OCI-LY3 (cell line): ENCODE results near the gene LTBP4.
A peak's percentile ranks its signal among the peaks of the same experiment; 100 is the strongest.

Experiments
- H2AFZ ChIP-seq: fragments of 200-600, 300-600 bp; shearing (Covaris generic); 2 replicates; pipeline ENCODE4 v1.6.0; 2014; ENCODE audit warnings: antibody characterized with exemption, low read depth, low read length
- H3K27ac ChIP-seq: fragments of 200-600, 300-600 bp; sonication (generic); 2 replicates; pipeline ENCODE4 v1.5.1; 2014; ENCODE audit warnings: mild to moderate bottlenecking, low read length, moderate library complexity, mixed read lengths
- H3K27me3 ChIP-seq: fragments of 200-600, 300-600 bp; sonication (generic); 2 replicates; pipeline ENCODE4 v1.6.1; 2014; ENCODE audit warnings: low read depth, low read length, mixed read lengths
- H3K36me3 ChIP-seq: fragments of 200-600, 300-600 bp; sonication (generic); replicated peaks from 2 replicates; pipeline ENCODE3; 2014; ENCODE audit warnings: low read depth, low read length, mixed read lengths
- H3K4me1 ChIP-seq: fragments of 300-600, 200-600 bp; sonication (generic); 2 replicates; pipeline ENCODE4 v1.6.1; 2014; ENCODE audit warnings: low read length, mixed read lengths
- H3K4me2 ChIP-seq: fragments of 200-600, 300-600 bp; sonication (generic); 2 replicates; pipeline ENCODE4 v1.6.1; 2014; ENCODE audit warnings: low read length, mixed read lengths
- H3K4me3 ChIP-seq: fragments of 300-600, 200-600 bp; sonication (generic); 2 replicates; pipeline ENCODE4 v1.5.1; 2014; ENCODE audit warnings: antibody characterized with exemption, mild to moderate bottlenecking, low read length, moderate library complexity
- H3K79me2 ChIP-seq: fragments of 300-600, 200-600 bp; shearing (Covaris generic); 2 replicates; pipeline ENCODE4 v1.6.1; 2014; ENCODE audit warnings: mild to moderate bottlenecking, low read length, mixed read lengths
- H3K9ac ChIP-seq: fragments of 300-600, 200-600 bp; shearing (Covaris generic); 2 replicates; pipeline ENCODE4 v1.6.0; 2014; ENCODE audit warnings: mild to moderate bottlenecking, low read length, moderate library complexity
- H3K9me3 ChIP-seq: fragments of 200-600, 300-600 bp; shearing (Covaris generic); 2 replicates; pipeline ENCODE4 v1.6.1; 2014; ENCODE audit warnings: low read length, mixed read lengths; ENCODE audit not compliant: insufficient read depth
- H4K20me1 ChIP-seq: fragments of 200-600, 300-600 bp; sonication (generic); 2 replicates; pipeline ENCODE4 v1.6.1; 2016; ENCODE audit warnings: low read length, mixed read lengths; ENCODE audit not compliant: insufficient read depth
- EZH2phosphoT487 ChIP-seq: fragments of 200-600 bp; shearing (Covaris generic); IDR thresholded peaks from 2 replicates; pipeline ENCODE4 v1.6.1; 2018; ENCODE audit warnings: antibody characterized with exemption, mixed run types, low read depth
- TF ChIP-seq, protein P1 (sequence below): fragments of 200-600, 300-600 bp; sonication (generic); IDR thresholded peaks from 2 replicates; pipeline ENCODE4 v1.5.1; 2014; ENCODE audit warnings: antibody characterized with exemption, low read length, low read depth

The LTBP4 gene

DNA sequence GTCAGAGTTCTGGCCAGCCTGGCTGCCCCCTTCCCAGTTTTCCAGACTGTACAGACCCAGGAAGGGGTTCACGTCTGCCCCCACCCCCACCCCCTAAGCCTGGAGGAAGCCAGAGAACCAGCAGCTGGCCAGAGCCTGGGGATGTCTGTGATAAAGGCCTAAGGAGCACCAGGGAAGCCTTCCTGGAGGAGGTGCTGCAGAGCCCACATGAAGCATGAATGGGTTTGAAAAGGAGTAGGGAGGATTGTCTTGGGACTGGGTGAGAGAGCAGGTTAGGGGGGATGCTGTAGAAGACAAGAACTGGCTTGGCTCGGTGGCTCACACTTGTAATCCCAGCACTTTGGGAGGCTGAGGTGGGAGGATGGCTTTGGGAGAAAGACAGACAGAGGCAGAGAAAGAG, 18.7 kb upstream of the LTBP4 start:
- Histone ChIP-seq H3K4me2 (no peak overlapping the region), H4K20me1 (no peaks in the 10 kb centered on the region), H3K4me3 (no peak overlapping the region), H3K4me1 (peaks cover 3% of the 10 kb centered on the region), H3K27me3 (no peaks in the 10 kb centered on the region), H3K9me3 (no peaks in the 10 kb centered on the region), H3K27ac (no peak overlapping the region), H2AFZ (no peak overlapping the region), H3K9ac (no peak overlapping the region), H3K36me3 (peaks cover 27% of the 10 kb centered on the region), H3K79me2 (peaks cover 6% of the 10 kb centered on the region)
- TF ChIP-seq, protein P1, sequence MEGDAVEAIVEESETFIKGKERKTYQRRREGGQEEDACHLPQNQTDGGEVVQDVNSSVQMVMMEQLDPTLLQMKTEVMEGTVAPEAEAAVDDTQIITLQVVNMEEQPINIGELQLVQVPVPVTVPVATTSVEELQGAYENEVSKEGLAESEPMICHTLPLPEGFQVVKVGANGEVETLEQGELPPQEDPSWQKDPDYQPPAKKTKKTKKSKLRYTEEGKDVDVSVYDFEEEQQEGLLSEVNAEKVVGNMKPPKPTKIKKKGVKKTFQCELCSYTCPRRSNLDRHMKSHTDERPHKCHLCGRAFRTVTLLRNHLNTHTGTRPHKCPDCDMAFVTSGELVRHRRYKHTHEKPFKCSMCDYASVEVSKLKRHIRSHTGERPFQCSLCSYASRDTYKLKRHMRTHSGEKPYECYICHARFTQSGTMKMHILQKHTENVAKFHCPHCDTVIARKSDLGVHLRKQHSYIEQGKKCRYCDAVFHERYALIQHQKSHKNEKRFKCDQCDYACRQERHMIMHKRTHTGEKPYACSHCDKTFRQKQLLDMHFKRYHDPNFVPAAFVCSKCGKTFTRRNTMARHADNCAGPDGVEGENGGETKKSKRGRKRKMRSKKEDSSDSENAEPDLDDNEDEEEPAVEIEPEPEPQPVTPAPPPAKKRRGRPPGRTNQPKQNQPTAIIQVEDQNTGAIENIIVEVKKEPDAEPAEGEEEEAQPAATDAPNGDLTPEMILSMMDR, result no peak
- no peak for TF ChIP-seq EZH2phosphoT487

DNA sequence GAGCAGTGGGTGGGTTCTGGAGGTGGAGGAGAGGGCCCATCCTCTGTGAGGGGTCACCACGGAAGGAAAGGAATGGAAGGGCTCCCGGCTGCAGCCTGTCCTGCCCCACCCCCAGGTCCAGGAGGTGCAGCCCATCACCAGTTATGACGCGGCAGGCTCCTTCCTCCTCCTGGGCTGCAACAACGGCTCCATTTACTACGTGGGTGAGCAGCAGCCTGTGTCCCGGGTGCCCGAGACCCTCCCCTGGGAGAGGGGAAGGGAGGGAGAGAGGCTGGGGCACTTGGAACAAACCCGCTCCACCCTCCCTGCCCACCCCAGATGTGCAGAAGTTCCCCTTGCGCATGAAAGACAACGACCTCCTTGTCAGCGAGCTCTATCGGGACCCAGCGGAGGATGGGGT, 17.9 kb upstream of the LTBP4 start:
- H3K4me1 ChIP-seq, result no peaks in the 10 kb centered on the region
- H3K4me2 ChIP-seq, result no peak overlapping the region

DNA sequence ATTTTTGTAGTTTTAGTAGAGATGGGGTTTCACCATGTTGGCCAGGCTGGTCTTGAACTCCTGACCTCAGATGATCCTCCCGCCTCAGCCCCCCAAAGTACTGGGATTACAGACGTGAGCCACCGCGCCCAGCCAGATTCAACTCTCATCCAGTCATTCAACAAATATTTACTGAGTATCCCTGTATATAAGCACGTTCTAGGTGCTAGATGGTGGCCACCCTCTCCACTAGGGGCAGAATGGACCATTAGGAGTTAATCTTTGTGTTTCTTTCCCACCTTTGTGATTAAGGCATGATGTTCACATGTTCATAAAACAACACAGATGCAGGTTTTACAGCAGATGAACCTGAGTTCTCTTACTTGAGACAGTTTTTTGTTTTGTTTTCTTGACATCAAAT, 17.2 kb upstream of the LTBP4 start:
- Histone ChIP-seq H3K27me3 (no peaks in the 10 kb centered on the region), H3K4me1 (no peaks in the 10 kb centered on the region), H3K27ac (no peak overlapping the region), H3K36me3 (peaks cover 25% of the 10 kb centered on the region), H3K4me2 (no peak overlapping the region), H4K20me1 (0 out of 2 replicates have a peak, but pooled peaks cover 4% of the 10 kb centered on the region), H3K79me2 (no peaks in the 10 kb centered on the region), H3K9ac (no peak overlapping the region), H2AFZ (no peak overlapping the region), H3K4me3 (no peak overlapping the region), H3K9me3 (no peaks in the 10 kb centered on the region)
- TF ChIP-seq, protein P1, result peak; percentile 22
- TF ChIP-seq EZH2phosphoT487, result no peak

More for the DNA sequence above, 17.9 kb upstream of the LTBP4 start:
- H3K27me3 ChIP-seq, result no peaks in the 10 kb centered on the region
- H3K36me3 ChIP-seq, result peaks cover 23% of the 10 kb centered on the region
- no peak overlapping the region for H3K4me3 ChIP-seq
- H3K9ac ChIP-seq, result no peak overlapping the region
- H2AFZ ChIP-seq, result no peak overlapping the region
- H4K20me1 ChIP-seq, result 0 out of 2 replicates have a peak, but pooled peaks cover 4% of the 10 kb centered on the region
- H3K9me3 ChIP-seq, result no peaks in the 10 kb centered on the region
- TF ChIP-seq EZH2phosphoT487, result no peak
- TF ChIP-seq, protein P1, result no peak
- H3K79me2 ChIP-seq, result no peaks in the 10 kb centered on the region
- no peak overlapping the region for H3K27ac ChIP-seq

DNA sequence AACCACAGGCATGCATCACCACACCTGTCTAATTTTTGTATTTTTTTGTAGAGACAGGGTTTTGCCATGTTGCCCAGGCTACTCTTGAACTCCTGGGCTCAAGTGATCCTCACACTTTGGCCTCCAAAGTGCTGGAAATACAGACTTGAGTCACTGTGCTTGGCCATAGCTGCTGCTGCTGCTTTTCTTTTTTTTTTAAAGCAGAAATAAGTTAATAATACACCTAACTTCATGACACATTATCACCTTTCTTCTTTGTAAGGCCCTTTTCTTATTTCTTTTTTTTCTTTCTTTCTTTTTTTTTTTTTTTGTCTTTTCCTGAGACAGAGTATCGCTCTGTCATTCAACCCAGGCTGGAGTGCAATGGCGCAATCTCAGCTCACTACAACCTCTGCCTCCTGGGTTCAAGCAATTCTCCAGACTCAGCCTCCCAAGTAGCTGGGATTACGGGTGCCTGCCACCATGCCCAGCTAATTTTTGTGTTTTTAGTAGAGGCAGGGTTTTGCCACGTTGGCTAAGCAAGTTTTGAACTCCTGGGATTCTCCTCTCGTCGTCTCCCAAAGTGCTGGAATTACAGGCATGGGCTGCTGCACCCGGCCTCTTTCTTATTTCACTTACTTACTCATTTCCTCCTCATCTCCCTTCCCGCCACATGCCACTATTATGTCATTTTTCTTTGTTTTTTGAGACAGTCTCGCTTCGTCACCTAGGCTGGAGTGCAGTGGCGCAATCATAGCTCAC, 15.8 kb upstream of the LTBP4 start:
- TF ChIP-seq, protein P1, result no peak
- Histone ChIP-seq H3K4me2 (no peak overlapping the region), H3K9me3 (no peaks in the 10 kb centered on the region), H3K27me3 (no peaks in the 10 kb centered on the region), H3K27ac (no peak overlapping the region), H3K36me3 (peaks cover 25% of the 10 kb centered on the region), H2AFZ (no peak overlapping the region), H3K79me2 (no peaks in the 10 kb centered on the region), H3K9ac (no peak overlapping the region), H3K4me1 (no peaks in the 10 kb centered on the region), H4K20me1 (0 out of 2 replicates have a peak, but pooled peaks cover 4% of the 10 kb centered on the region), H3K4me3 (no peak overlapping the region)
